Lower lobe of right lung (tissue), 2 donors: ENCODE results near the gene HAX1. TPM values are rescaled to one million over a fixed set of nuclear protein-coding genes. Genes with fewer than 3 reads are reported as not detected.
"Not testable (repeated sequence)": the region's sequence is repeated elsewhere in the genome, so short reads cannot be mapped to it uniquely, and the experiment has no call there.

ENCODE experiments used
- ATAC-seq, 2 donors: fragments of 200-7000 bp; cut with Tn5 transposase; one replicate each; pipeline ENCODE4 v1.9.1; 2020 to 2022; ENCODE audit warnings: mild to moderate bottlenecking in 2 of 2, moderate library complexity in 2 of 2
- DNase-seq: peaks from one replicate; pipeline ENCODE4 v3.0.0-alpha.2; 2020
- H3K27ac ChIP-seq: fragments of 200-600 bp; one replicate; pipeline ENCODE4 v1.8.0; 2022
- H3K27me3 ChIP-seq: fragments of 200-600 bp; one replicate; pipeline ENCODE4 v1.8.0; 2022; ENCODE audit warnings: low read depth
- H3K36me3 ChIP-seq: fragments of 200-600 bp; one replicate; pipeline ENCODE4 v1.8.0; 2022; ENCODE audit warnings: mild to moderate bottlenecking
- H3K4me1 ChIP-seq: fragments of 200-600 bp; one replicate; pipeline ENCODE4 v1.8.0; 2022
- H3K4me3 ChIP-seq: fragments of 200-600 bp; one replicate; pipeline ENCODE4 v1.8.0; 2022; ENCODE audit warnings: mild to moderate bottlenecking
- H3K9me3 ChIP-seq: fragments of 200-600 bp; one replicate; pipeline ENCODE4 v1.8.0; 2022
- intact Hi-C: fragments of 100-400 bp; cut with DNase I; formaldehyde crosslinking; loops from one replicate; pipeline ENCODE4 v1.11.0; 2022
- total RNA-seq: library from RNA; stranded (reverse); fragmentation: NEBNext Ultra II Directional; extraction: Animal tissue kit (Norgen Biotek cat#: 25700); gene quantifications from one replicate; pipeline ENCODE4 v1.2.1, GENCODE V29; 2021
- TF ChIP-seq, protein P1 (sequence below): fragments of 200-600 bp; IDR thresholded peaks from one replicate; pipeline ENCODE4 v1.8.0; 2022; ENCODE audit warnings: antibody characterized with exemption, mild to moderate bottlenecking
- donor health status: DM: no; HTN: yes; CAD: no; lungs with severe emphysema.

The HAX1 gene
- total RNA-seq, 1 donor from 2014 or later: 75.4 TPM

- Histone ChIP-seq H3K9me3 (no peaks in the 10 kb centered on the region), H3K27ac (no peak overlapping the region), H3K36me3 (no peaks in the 10 kb centered on the region), H3K4me1 (no peaks in the 10 kb centered on the region), H3K27me3 (no peaks in the 10 kb centered on the region), H3K4me3 (no peak overlapping the region)
- DNase-seq (no peak), ATAC-seq (no peak)
- TF ChIP-seq, protein P1, sequence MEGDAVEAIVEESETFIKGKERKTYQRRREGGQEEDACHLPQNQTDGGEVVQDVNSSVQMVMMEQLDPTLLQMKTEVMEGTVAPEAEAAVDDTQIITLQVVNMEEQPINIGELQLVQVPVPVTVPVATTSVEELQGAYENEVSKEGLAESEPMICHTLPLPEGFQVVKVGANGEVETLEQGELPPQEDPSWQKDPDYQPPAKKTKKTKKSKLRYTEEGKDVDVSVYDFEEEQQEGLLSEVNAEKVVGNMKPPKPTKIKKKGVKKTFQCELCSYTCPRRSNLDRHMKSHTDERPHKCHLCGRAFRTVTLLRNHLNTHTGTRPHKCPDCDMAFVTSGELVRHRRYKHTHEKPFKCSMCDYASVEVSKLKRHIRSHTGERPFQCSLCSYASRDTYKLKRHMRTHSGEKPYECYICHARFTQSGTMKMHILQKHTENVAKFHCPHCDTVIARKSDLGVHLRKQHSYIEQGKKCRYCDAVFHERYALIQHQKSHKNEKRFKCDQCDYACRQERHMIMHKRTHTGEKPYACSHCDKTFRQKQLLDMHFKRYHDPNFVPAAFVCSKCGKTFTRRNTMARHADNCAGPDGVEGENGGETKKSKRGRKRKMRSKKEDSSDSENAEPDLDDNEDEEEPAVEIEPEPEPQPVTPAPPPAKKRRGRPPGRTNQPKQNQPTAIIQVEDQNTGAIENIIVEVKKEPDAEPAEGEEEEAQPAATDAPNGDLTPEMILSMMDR: no peak
- intact Hi-C loops: no loop called here
These were observed 32.4 kb downstream of the HAX1 start for GRCh38 chr1:154304664-154305337.

GRCh38 chr1:154306151-154306550, 33.7 kb downstream of the HAX1 start:
- TF ChIP-seq, protein P1: no peak
- DNase-seq (no peak), ATAC-seq (no peak)
- Histone ChIP-seq H3K9me3 (no peaks in the 10 kb centered on the region), H3K36me3 (no peaks in the 10 kb centered on the region), H3K4me1 (no peaks in the 10 kb centered on the region), H3K4me3 (no peak overlapping the region), H3K27ac (no peak overlapping the region), H3K27me3 (no peaks in the 10 kb centered on the region)
- intact Hi-C loops: no loop called here

DNA sequence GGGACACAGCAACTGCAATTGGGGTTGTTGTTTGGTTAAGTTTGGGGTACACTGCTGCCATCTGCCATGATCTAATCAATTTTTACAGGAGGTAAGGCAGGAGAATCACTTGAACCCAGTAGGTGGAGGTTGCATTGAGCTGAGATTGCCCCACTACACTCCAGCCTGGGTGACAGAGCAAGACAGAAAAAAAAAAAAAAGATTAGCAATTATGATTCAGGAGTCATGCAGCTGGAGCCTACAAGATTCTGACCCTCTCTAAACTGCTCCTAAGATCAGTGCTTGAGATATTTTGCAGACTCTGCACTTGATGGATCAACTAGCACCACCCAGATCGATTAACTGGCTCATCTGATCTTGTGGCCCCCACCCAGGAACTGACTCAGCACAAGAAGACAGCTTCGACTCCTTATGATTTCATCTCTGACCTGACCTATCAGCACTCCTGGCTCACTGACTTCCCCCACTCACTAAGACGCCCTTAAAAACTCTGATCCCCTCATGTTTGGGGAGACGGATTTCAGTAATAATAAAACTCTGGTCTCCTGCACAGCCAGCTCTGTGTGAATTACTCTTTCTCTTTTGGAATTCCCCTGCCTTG, 35.3 kb downstream of the HAX1 start:
- intact Hi-C loops, H3K9me3 ChIP-seq, H3K27ac ChIP-seq, DNase-seq, H3K4me1 ChIP-seq, H3K36me3 ChIP-seq, ATAC-seq, H3K4me3 ChIP-seq, H3K27me3 ChIP-seq: not testable (repeated sequence)

DNA sequence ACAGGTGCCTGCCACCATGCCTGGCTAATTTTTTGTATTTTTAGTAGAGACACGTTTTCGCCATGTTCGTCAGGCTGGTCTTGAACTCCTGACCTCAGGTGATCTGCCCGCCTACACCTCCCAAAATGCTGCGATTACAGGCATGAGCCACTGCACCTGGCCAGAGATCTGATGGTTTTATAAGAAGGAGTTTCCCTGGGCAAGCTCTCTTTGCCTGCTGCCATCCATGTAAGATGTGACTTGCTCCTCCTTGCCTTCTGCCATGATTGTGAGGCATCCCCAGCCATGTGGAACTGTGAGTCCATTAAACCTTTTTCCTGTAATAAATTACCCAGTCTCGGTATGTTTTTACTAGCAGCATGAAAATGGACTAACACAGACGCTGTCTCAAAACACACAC, 36.7 kb downstream of the HAX1 start:
- H3K9me3 ChIP-seq, H3K4me3 ChIP-seq, DNase-seq, H3K27ac ChIP-seq, H3K27me3 ChIP-seq, H3K36me3 ChIP-seq, ATAC-seq, intact Hi-C loops, H3K4me1 ChIP-seq: not testable (repeated sequence)

- H3K9me3 ChIP-seq: peaks cover 12% of the 10 kb centered on the region
- H3K27me3 ChIP-seq, H3K4me1 ChIP-seq, DNase-seq, H3K27ac ChIP-seq, intact Hi-C loops, H3K36me3 ChIP-seq, ATAC-seq, H3K4me3 ChIP-seq: not testable (repeated sequence)
These were observed 40.0 kb downstream of the HAX1 start for GRCh38 chr1:154312229-154313065.

DNA sequence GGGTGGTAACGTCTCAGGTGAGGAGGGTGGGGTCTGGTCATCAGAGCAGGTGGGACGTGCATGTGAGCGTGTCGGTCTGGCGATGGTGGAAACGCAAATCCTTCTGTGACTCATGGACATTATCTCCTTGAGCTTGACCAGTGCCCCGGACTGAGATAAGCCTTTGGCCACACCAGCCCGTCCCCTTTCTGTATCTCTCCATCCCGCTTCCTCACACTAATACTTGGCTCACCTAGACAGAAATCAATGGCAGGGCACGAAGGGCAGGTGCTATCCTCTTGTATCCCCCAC, 40.6 kb downstream of the HAX1 start:
- no peaks in the 10 kb centered on the region for H3K4me1 ChIP-seq
- intact Hi-C loops: no loop called here
- TF ChIP-seq, protein P1: no peak
- peaks cover 12% of the 10 kb centered on the region for H3K9me3 ChIP-seq
- H3K36me3 ChIP-seq: no peaks in the 10 kb centered on the region
- no peak overlapping the region for H3K4me3 ChIP-seq
- DNase-seq: no peak
- ATAC-seq: no peak
- no peaks in the 10 kb centered on the region for H3K27me3 ChIP-seq
- H3K27ac ChIP-seq: no peak overlapping the region

DNA sequence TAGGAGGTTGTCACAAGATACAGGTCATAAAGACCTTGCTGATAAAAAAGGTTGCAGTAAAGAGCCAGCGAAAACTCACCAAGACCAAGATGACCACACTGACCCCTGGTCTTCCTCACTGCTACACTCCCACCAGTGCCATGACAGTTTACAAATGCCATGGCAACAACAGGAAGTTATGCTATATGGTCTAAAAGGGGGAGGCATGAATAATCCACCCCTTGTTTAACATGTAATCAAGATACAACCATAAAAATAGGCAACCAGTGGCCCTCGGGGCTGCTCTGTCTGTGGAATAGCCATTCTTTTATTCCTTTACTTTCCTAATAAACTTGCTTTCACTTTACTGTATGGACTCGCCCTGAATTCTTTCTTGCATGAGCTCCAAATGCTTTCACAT, 41.8 kb downstream of the HAX1 start:
- H3K27me3 ChIP-seq, H3K4me1 ChIP-seq, H3K36me3 ChIP-seq, ATAC-seq, DNase-seq, H3K27ac ChIP-seq, intact Hi-C loops, H3K4me3 ChIP-seq: not testable (repeated sequence)
- H3K9me3 ChIP-seq: peaks cover 12% of the 10 kb centered on the region
